CD4-positive, alpha-beta memory T cell (primary cell): ENCODE data around the gene RASGRF1. TPM values are rescaled to one million over a fixed set of nuclear protein-coding genes. Genes with fewer than 3 reads are reported as not detected.
"Not testable (repeated sequence)": the region's sequence is repeated elsewhere in the genome, so short reads cannot be mapped to it uniquely, and the experiment has no call there.

Experiments used
- CTCF ChIA-PET: fragments of 350-600 bp; sonication (Branson Sonifier 250); formaldehyde crosslinking; loops from one replicate; lab custom pipeline; 2021; ENCODE audit warnings: inconsistent platforms; ENCODE audit not compliant: partially characterized antibody; lab: Charles Lee
- POLR2A ChIA-PET: fragments of 350-600 bp; sonication (Branson Sonifier 250); formaldehyde crosslinking; loops from one replicate; lab custom pipeline; 2021; ENCODE audit not compliant: partially characterized antibody; lab: Charles Lee
- DNase-seq, 5 donors: peaks; one replicate each; pipeline versions ENCODE4 v3.0.0 to v3.0.0-alpha.2; 2020 to 2022; ENCODE audit warnings: mixed read lengths in 1 of 5
- H3K27ac ChIP-seq: one replicate; pipeline ENCODE4 v1.7.0; 2013; ENCODE audit warnings: low read depth, low read length
- H3K27me3 ChIP-seq: 2 replicates; pipeline ENCODE4 v1.7.0; 2013; ENCODE audit warnings: mild to moderate bottlenecking, low read length, moderate library complexity; ENCODE audit not compliant: insufficient read depth
- H3K36me3 ChIP-seq: 2 replicates; pipeline ENCODE4 v1.7.0; 2013; ENCODE audit warnings: mild to moderate bottlenecking, low read length, moderate library complexity; ENCODE audit not compliant: insufficient read depth
- H3K4me1 ChIP-seq: 2 replicates; pipeline ENCODE4 v1.7.0; 2013; ENCODE audit warnings: mild to moderate bottlenecking, low read length, moderate library complexity; ENCODE audit not compliant: insufficient read depth
- H3K4me3 ChIP-seq, 2 donors: one replicate each; pipeline ENCODE4 v1.7.0; 2013; ENCODE audit warnings: low read length in 2 of 2, mild to moderate bottlenecking in 1 of 2
- H3K9me3 ChIP-seq, 2 donors: one replicate each; pipeline ENCODE4 v1.7.0; 2013; ENCODE audit warnings: low read length in 2 of 2, control low read depth in 1 of 2; ENCODE audit not compliant: control insufficient read depth in 1 of 2
- H3K27ac Mint-ChIP-seq, 7 donors: one replicate each; pipeline ENCODE4 v1.8.0; 2020 to 2021; ENCODE audit warnings: mixed read lengths in 7 of 7, mild to moderate bottlenecking in 6 of 7, inconsistent platforms in 3 of 7, moderate library complexity in 3 of 7
- H3K27me3 Mint-ChIP-seq, 2 donors: one replicate each; pipeline ENCODE4 v1.8.0; 2020 to 2021; ENCODE audit warnings: mixed read lengths in 2 of 2
- H3K36me3 Mint-ChIP-seq, 2 donors: one replicate each; pipeline ENCODE4 v1.8.0; 2020 to 2021; ENCODE audit warnings: mixed read lengths in 2 of 2, inconsistent platforms in 1 of 2, mild to moderate bottlenecking in 1 of 2
- H3K4me1 Mint-ChIP-seq, 4 donors: one replicate each; pipeline ENCODE4 v1.8.0; 2020 to 2021; ENCODE audit warnings: mixed read lengths in 4 of 4, mild to moderate bottlenecking in 1 of 4
- H3K4me3 Mint-ChIP-seq, 8 donors: one replicate each; pipeline ENCODE4 v1.8.0; 2020 to 2021; ENCODE audit warnings: mixed read lengths in 8 of 8, mild to moderate bottlenecking in 7 of 8, moderate library complexity in 6 of 8, inconsistent platforms in 3 of 8
- H3K9me3 Mint-ChIP-seq, 8 donors: one replicate each; pipeline ENCODE4 v1.8.0; 2020 to 2021; ENCODE audit warnings: mixed read lengths in 8 of 8, mild to moderate bottlenecking in 5 of 8, inconsistent platforms in 3 of 8, moderate library complexity in 1 of 8
- intact Hi-C: fragments of 100-400 bp; cut with micrococcal nuclease; formaldehyde crosslinking; loops from one replicate; pipeline ENCODE4 v1.15.1; 2023
- polyA plus RNA-seq, 2 donors: library from polyadenylated mRNA; unstranded; fragments of 300-500 nt; fragmentation: Illumina TruSeq; gene quantifications; one replicate each; pipeline ENCODE4 v1.2.3, GENCODE V29; 2021
- total RNA-seq, 2 experiments: library from RNA; stranded (reverse); gene quantifications; one replicate each; pipeline ENCODE4 v1.2.3, GENCODE V29; 2021

RASGRF1 gene
- total and polyA plus RNA-seq, 4 experiments from 2014 or later: not detected

GRCh38 chr15:78998526-78998925 is 92.1 kb downstream of the RASGRF1 start:
- H3K9me3 Mint-ChIP-seq: peaks cover 0 to 2% (median 0%) of the 10 kb centered on the region in 8 donors
- intact Hi-C loops: no loop called here
- POLR2A ChIA-PET: no interaction called here
- no peak overlapping the region for H3K27ac Mint-ChIP-seq
- CTCF ChIA-PET: no interaction called here
- no peaks in the 10 kb centered on the region for H3K36me3 Mint-ChIP-seq
- no peaks in the 10 kb centered on the region for H3K4me1 Mint-ChIP-seq
- H3K4me3 Mint-ChIP-seq: no peak overlapping the region
- no peaks in the 10 kb centered on the region for H3K9me3 ChIP-seq
- no peak for DNase-seq
- H3K36me3 ChIP-seq: no peaks in the 10 kb centered on the region
- no peaks in the 10 kb centered on the region for H3K27me3 ChIP-seq
- no peaks in the 10 kb centered on the region for H3K4me1 ChIP-seq
- H3K27ac ChIP-seq: no peak overlapping the region
- H3K4me3 ChIP-seq: no peak overlapping the region
- H3K27me3 Mint-ChIP-seq: no peaks in the 10 kb centered on the region

- H3K36me3 ChIP-seq: no peaks in the 10 kb centered on the region
- Mint-ChIP-seq H3K4me3 (no peak overlapping the region), H3K9me3 (peaks cover 0 to 3% (median 0%) of the 10 kb centered on the region in 8 donors), H3K27me3 (no peaks in the 10 kb centered on the region), H3K4me1 (no peaks in the 10 kb centered on the region), H3K27ac (no peak overlapping the region), H3K36me3 (no peaks in the 10 kb centered on the region)
- intact Hi-C loops: no loop called here
- ChIA-PET CTCF (interaction anchor here (0.7 kb wide), 1 partner anchor 1510 kb away, joined by 3 read pairs; no protein-coding TSS in a partner anchor), POLR2A (no interaction called here)
- DNase-seq: no peak
- H3K9me3 ChIP-seq: no peaks in the 10 kb centered on the region
- H3K27me3 ChIP-seq: no peaks in the 10 kb centered on the region
- no peaks in the 10 kb centered on the region for H3K4me1 ChIP-seq
- no peak overlapping the region for H3K27ac ChIP-seq
- H3K4me3 ChIP-seq: no peak overlapping the region
Measured at GRCh38 chr15:78997981-78998499, 92.5 kb downstream of the RASGRF1 start.

- no peak overlapping the region for H3K27ac ChIP-seq
- no peaks in the 10 kb centered on the region for H3K36me3 ChIP-seq
- POLR2A ChIA-PET: no interaction called here
- Mint-ChIP-seq H3K36me3 (no peaks in the 10 kb centered on the region), H3K27ac (no peak overlapping the region), H3K27me3 (no peaks in the 10 kb centered on the region), H3K4me1 (no peaks in the 10 kb centered on the region), H3K4me3 (no peak overlapping the region), H3K9me3 (peaks cover 0 to 4% (median 0%) of the 10 kb centered on the region in 8 donors)
- no peaks in the 10 kb centered on the region for H3K27me3 ChIP-seq
- intact Hi-C loops: no loop called here
- DNase-seq: no peak
- H3K4me3 ChIP-seq: no peak overlapping the region
- CTCF ChIA-PET: no interaction called here
- no peaks in the 10 kb centered on the region for H3K4me1 ChIP-seq
- H3K9me3 ChIP-seq: no peaks in the 10 kb centered on the region
Measured at GRCh38 chr15:78996894-78997275, 93.7 kb downstream of the RASGRF1 start.

GRCh38 chr15:78995921-78996893 is 94.4 kb downstream of the RASGRF1 start:
- peaks cover 0 to 4% (median 0%) of the 10 kb centered on the region in 8 donors for H3K9me3 Mint-ChIP-seq
- CTCF ChIA-PET: no interaction called here
- Histone ChIP-seq H3K27me3 (no peaks in the 10 kb centered on the region), H3K4me1 (no peaks in the 10 kb centered on the region), H3K4me3 (no peak overlapping the region), H3K27ac (no peak overlapping the region), H3K36me3 (no peaks in the 10 kb centered on the region), H3K9me3 (no peaks in the 10 kb centered on the region)
- no peaks in the 10 kb centered on the region for H3K36me3 Mint-ChIP-seq
- no peak for DNase-seq
- H3K27me3 Mint-ChIP-seq: no peaks in the 10 kb centered on the region
- POLR2A ChIA-PET: no interaction called here
- no peaks in the 10 kb centered on the region for H3K4me1 Mint-ChIP-seq
- intact Hi-C loops: no loop called here
- peak overlapping the region in 1 of 8 donors; percentile 6 for H3K4me3 Mint-ChIP-seq
- H3K27ac Mint-ChIP-seq: no peak overlapping the region

GRCh38 chr15:78995161-78995560 is 95.4 kb downstream of the RASGRF1 start:
- H3K9me3 Mint-ChIP-seq, H3K36me3 Mint-ChIP-seq, H3K27ac Mint-ChIP-seq, H3K4me1 ChIP-seq, H3K4me1 Mint-ChIP-seq, H3K27ac ChIP-seq, H3K27me3 Mint-ChIP-seq, H3K9me3 ChIP-seq, H3K36me3 ChIP-seq, H3K4me3 ChIP-seq, H3K4me3 Mint-ChIP-seq, DNase-seq, H3K27me3 ChIP-seq, intact Hi-C loops: not testable (repeated sequence)
- CTCF ChIA-PET: interaction anchor here (1.5 kb wide), 1 partner anchor 7 kb away, joined by 3 read pairs; no protein-coding TSS in a partner anchor
- POLR2A ChIA-PET: interaction anchor here (1.0 kb wide), 1 partner anchor 10 kb away, joined by 3 read pairs; no protein-coding TSS in a partner anchor

- Mint-ChIP-seq H3K36me3 (no peaks in the 10 kb centered on the region), H3K4me3 (no peak overlapping the region), H3K27ac (no peak overlapping the region), H3K9me3 (peaks cover 0 to 4% (median 0%) of the 10 kb centered on the region in 8 donors), H3K4me1 (no peaks in the 10 kb centered on the region), H3K27me3 (no peaks in the 10 kb centered on the region)
- no peak for DNase-seq
- Histone ChIP-seq H3K36me3 (no peaks in the 10 kb centered on the region), H3K9me3 (no peaks in the 10 kb centered on the region), H3K4me1 (no peaks in the 10 kb centered on the region), H3K27me3 (no peaks in the 10 kb centered on the region), H3K27ac (no peak overlapping the region), H3K4me3 (no peak overlapping the region)
- CTCF ChIA-PET: interaction anchor here (1.5 kb wide), 1 partner anchor 9 kb away, joined by 3 read pairs; no protein-coding TSS in a partner anchor
- intact Hi-C loops: no loop called here
- POLR2A ChIA-PET: interaction anchor here (1.0 kb wide), 1 partner anchor 11 kb away, joined by 3 read pairs; no protein-coding TSS in a partner anchor
Measured at GRCh38 chr15:78993931-78994530, 96.5 kb downstream of the RASGRF1 start.
